ENCODE measurements around the gene TLCD3A.
"Not testable (repeated sequence)": the region's sequence is repeated elsewhere in the genome, so short reads cannot be mapped to it uniquely, and the experiment has no call there.

DNA sequence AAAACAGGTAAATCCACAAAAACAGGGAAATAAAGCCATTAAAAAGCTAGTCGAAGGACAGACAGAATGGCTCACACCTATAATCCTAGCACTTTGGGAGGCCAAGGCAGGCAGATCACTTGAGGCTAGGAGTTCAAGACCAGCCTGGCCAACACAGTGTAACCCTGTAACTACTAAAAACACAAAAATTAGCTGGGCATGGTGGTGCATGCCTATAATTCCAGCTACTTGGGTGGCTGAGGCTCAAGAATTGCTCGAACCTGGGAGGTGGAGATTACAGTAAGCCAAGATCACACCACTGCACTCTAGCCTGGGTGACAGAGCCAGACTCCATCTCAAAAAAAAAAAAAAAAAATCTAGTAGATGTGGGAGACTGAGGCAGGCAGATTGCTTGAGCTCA, 34.3 kb upstream of the TLCD3A start:
- TF ChIP-seq GABPB1 (CRISPR knock-in tag; IDR thresholded peaks at IDR 0.05); CTCF (IDR thresholded peaks at IDR 0.05); SP1 (CRISPR knock-in tag; conservative IDR thresholded peaks at IDR 0.05); MXD4 (CRISPR knock-in tag; IDR thresholded peaks at IDR 0.05; ENCODE audit: borderline replicate concordance); ZBTB43 (CRISPR knock-in tag; IDR thresholded peaks at IDR 0.05); FOXP1 (CRISPR knock-in tag; IDR thresholded peaks at IDR 0.05; ENCODE audit: borderline replicate concordance); E2F4 (CRISPR knock-in tag; IDR thresholded peaks at IDR 0.05; ENCODE audit: borderline replicate concordance, low read depth): not testable (repeated sequence)
- TF ChIP-seq, protein P1, sequence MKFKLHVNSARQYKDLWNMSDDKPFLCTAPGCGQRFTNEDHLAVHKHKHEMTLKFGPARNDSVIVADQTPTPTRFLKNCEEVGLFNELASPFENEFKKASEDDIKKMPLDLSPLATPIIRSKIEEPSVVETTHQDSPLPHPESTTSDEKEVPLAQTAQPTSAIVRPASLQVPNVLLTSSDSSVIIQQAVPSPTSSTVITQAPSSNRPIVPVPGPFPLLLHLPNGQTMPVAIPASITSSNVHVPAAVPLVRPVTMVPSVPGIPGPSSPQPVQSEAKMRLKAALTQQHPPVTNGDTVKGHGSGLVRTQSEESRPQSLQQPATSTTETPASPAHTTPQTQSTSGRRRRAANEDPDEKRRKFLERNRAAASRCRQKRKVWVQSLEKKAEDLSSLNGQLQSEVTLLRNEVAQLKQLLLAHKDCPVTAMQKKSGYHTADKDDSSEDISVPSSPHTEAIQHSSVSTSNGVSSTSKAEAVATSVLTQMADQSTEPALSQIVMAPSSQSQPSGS (CRISPR knock-in tag; IDR thresholded peaks at IDR 0.05; ENCODE audit: borderline replicate concordance, low read depth) = not testable (repeated sequence)
- TF ChIP-seq, protein P2, sequence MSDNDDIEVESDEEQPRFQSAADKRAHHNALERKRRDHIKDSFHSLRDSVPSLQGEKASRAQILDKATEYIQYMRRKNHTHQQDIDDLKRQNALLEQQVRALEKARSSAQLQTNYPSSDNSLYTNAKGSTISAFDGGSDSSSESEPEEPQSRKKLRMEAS (CRISPR knock-in tag; IDR thresholded peaks at IDR 0.05) = not testable (repeated sequence)

All from WTC11 (cell line).